ENCODE results near the gene SNRPA1. TPM values are rescaled to one million over a fixed set of nuclear protein-coding genes. Genes with fewer than 3 reads are reported as not detected.

The SNRPA1 gene
- total and polyA plus RNA-seq, 9 of the 15 experiments (the other 6 are each of a cell fraction or from before 2014, with no cell fraction given), result 62.7 to 245 (median 189) TPM

DNA sequence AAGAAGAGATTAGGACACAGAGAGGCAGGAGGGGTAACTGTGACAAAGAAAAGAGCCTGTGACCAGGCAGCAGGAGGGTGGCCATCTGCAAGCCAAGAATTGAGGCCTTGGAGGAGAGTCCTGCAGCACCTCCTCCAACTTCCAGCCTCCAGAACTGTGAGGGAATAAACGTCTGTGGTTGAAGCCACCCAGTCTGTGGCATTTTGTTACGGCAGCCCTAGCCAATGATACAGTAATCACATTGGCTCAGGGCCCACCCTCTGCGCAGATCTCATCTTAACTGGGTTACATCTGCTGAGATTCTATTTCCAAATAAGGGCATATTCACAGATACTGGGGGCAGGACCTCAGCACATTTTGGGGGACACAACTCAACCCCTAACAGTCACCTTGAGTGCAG lies 29.0 kb downstream of the SNRPA1 start:
- Histone ChIP-seq H3K4me3 (no peak overlapping the region), H3K36me3 (ENCODE audit: control insufficient read depth, insufficient read depth, low read length) (peaks cover 8% of the 10 kb centered on the region; the same call in 2 of the 3 replicates), H4K20me1 (replicated peaks; ENCODE audit: control insufficient read depth, insufficient read depth, low read length) (0 out of 2 replicates have a peak, but pooled peaks cover 7% of the 10 kb centered on the region), H3K9me3 (replicated peaks; ENCODE audit: control insufficient read depth, insufficient read depth, low read depth, low read length) (no peaks in the 10 kb centered on the region), H3K79me2 (ENCODE audit: control insufficient read depth, insufficient read depth, low read length) (no peaks in the 10 kb centered on the region), H3K9me1 (ENCODE audit: control insufficient read depth, insufficient read depth, low read length) (no peaks in the 10 kb centered on the region), H3K4me1 (replicated peaks in 1 of 2; ENCODE audit: control insufficient read depth in 2 of 2, insufficient read depth in 2 of 2, low read length in 2 of 2) (peaks cover 5 to 8% of the 10 kb centered on the region in 2 experiments), H3K9ac (ENCODE audit: insufficient read depth in 1 of 2, low read depth in 2 of 2, low read length in 2 of 2) (no peak overlapping the region), H3K27ac (ENCODE audit: extremely low read depth, low read depth, low read length) (no peak overlapping the region), H3K4me2 (ENCODE audit: insufficient read depth, low read length) (no peak overlapping the region), H3K27me3 (ENCODE audit: control insufficient read depth in 2 of 2, insufficient read depth in 2 of 2, low read length in 2 of 2) (peaks cover 3 to 24% of the 10 kb centered on the region in 2 experiments; a peak in 3 of 5 replicates), H2AFZ (ENCODE audit: low read depth, low read length) (no peak overlapping the region)
- ChIA-PET CTCF (ENCODE audit: low intra/inter-chr PET ratio) (interaction anchor here (0.7 kb wide), 1 partner anchor 157 kb away, joined by 5 read pairs; no protein-coding TSS in a partner anchor), POLR2A (interaction anchor here (0.6 to 2.9 kb wide), 2 partner anchors 11 to 606 kb away, joined by 3 to 16 read pairs; no protein-coding TSS in a partner anchor)
- WGBS (ENCODE audit: insufficient coverage, low coverage, missing lambda C conversion rate), result 44% methylated on average over 3 of the region's 3 CpGs
- FAIRE-seq (no peak), ATAC-seq (no peak), DNase-seq (ENCODE audit: extremely low read depth in 1 of 4, low spot score in 3 of 4) (no peak)
- intact Hi-C loops (cut with micrococcal nuclease) (no loop called here), in situ Hi-C loops (cut with MboI) (loop anchor here (25.0 kb wide), 2 partner anchors 354 to 629 kb away; partner anchors contain the start of gene LRRK1)
- no TSS peak for BruUV-seq (replicated peaks)
- TF ChIP-seq SUPT5H (IDR thresholded peaks at IDR 0.05) (no peak), NBN (IDR thresholded peaks at IDR 0.05; ENCODE audit: low read depth) (no peak), ZNF224 (CRISPR knock-in tag; IDR thresholded peaks at IDR 0.05) (no peak), ZNF212 (CRISPR knock-in tag; IDR thresholded peaks at IDR 0.05) (no peak), MTA3 (IDR thresholded peaks at IDR 0.05; ENCODE audit: borderline replicate concordance) (no peak), ZNF133 (CRISPR knock-in tag; IDR thresholded peaks at IDR 0.05) (no peak), PRMT5 (CRISPR knock-in tag; IDR thresholded peaks at IDR 0.05) (no peak), SOX6 (IDR thresholded peaks at IDR 0.05) (no peak), MTF1 (CRISPR knock-in tag; IDR thresholded peaks at IDR 0.05; ENCODE audit: borderline replicate concordance) (no peak), RUNX1 (IDR thresholded peaks at IDR 0.05; ENCODE audit: low read depth) (no peak), TAF1 (IDR thresholded peaks at IDR 0.05; ENCODE audit: control insufficient read depth, extremely low read depth, insufficient read depth, low read length, severe bottlenecking) (no peak), ARID2 (IDR thresholded peaks at IDR 0.05) (no peak)
- TF ChIP-seq, protein P1, sequence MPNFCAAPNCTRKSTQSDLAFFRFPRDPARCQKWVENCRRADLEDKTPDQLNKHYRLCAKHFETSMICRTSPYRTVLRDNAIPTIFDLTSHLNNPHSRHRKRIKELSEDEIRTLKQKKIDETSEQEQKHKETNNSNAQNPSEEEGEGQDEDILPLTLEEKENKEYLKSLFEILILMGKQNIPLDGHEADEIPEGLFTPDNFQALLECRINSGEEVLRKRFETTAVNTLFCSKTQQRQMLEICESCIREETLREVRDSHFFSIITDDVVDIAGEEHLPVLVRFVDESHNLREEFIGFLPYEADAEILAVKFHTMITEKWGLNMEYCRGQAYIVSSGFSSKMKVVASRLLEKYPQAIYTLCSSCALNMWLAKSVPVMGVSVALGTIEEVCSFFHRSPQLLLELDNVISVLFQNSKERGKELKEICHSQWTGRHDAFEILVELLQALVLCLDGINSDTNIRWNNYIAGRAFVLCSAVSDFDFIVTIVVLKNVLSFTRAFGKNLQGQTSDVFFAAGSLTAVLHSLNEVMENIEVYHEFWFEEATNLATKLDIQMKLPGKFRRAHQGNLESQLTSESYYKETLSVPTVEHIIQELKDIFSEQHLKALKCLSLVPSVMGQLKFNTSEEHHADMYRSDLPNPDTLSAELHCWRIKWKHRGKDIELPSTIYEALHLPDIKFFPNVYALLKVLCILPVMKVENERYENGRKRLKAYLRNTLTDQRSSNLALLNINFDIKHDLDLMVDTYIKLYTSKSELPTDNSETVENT (CRISPR knock-in tag; IDR thresholded peaks at IDR 0.05), result no peak
- TF ChIP-seq, protein P2, sequence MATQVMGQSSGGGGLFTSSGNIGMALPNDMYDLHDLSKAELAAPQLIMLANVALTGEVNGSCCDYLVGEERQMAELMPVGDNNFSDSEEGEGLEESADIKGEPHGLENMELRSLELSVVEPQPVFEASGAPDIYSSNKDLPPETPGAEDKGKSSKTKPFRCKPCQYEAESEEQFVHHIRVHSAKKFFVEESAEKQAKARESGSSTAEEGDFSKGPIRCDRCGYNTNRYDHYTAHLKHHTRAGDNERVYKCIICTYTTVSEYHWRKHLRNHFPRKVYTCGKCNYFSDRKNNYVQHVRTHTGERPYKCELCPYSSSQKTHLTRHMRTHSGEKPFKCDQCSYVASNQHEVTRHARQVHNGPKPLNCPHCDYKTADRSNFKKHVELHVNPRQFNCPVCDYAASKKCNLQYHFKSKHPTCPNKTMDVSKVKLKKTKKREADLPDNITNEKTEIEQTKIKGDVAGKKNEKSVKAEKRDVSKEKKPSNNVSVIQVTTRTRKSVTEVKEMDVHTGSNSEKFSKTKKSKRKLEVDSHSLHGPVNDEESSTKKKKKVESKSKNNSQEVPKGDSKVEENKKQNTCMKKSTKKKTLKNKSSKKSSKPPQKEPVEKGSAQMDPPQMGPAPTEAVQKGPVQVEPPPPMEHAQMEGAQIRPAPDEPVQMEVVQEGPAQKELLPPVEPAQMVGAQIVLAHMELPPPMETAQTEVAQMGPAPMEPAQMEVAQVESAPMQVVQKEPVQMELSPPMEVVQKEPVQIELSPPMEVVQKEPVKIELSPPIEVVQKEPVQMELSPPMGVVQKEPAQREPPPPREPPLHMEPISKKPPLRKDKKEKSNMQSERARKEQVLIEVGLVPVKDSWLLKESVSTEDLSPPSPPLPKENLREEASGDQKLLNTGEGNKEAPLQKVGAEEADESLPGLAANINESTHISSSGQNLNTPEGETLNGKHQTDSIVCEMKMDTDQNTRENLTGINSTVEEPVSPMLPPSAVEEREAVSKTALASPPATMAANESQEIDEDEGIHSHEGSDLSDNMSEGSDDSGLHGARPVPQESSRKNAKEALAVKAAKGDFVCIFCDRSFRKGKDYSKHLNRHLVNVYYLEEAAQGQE (IDR thresholded peaks at IDR 0.05; ENCODE audit: borderline replicate concordance), result no peak
- TF ChIP-seq, protein P2 (CRISPR knock-in tag; IDR thresholded peaks at IDR 0.05; ENCODE audit: low read depth), result no peak

All from K562 (cell line).